ENCODE measurements around the gene SDF2.

SDF2 gene

DNA sequence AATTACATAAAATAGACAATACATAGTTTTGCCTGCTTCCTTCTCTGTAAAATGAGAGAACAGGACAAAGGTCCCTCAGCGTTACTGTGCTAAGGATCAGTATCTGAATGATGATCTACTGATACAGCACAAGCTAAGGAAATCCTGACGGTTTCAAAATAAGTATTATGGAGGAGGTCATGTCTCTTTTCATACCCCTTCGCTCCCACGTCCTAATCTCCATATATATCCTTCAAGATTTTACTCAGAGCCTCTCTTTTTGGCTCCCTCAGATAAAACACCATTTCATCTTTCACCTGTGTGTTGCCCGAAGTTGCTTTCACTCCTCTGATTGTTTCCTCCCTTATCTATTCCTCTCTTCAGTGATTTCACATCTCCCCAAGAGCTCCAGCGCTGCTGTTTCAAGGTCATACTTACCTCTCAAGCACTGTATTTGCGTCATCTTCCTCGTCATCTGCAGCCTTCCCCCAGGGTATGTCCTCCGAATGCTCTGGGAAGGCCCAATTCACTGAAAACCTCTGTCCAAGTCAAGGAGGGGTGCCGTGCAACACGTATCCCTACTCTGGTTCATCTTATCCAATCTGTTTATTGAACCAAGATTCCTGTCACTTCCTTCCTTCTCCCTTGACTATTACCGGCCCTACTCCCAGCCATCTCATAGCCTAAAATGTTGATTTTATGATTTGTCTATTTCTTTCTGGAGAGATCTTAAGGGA, 15.5 kb downstream of the SDF2 start:
- peak; percentile 13 for DNase-seq (ENCODE audit: extremely low read depth, insufficient read length)
- no peak overlapping the region; the same call in 1 of the 2 replicates for H3K4me3 ChIP-seq (replicated peaks; ENCODE audit: low read depth, low read length)
- H3K36me3 ChIP-seq (ENCODE audit: control insufficient read depth, insufficient read depth, low read length): peaks cover 17% of the 10 kb centered on the region
- H3K27me3 ChIP-seq (replicated peaks; ENCODE audit: control insufficient read depth, insufficient read depth, low read length): no peaks in the 10 kb centered on the region
- no peak for TF ChIP-seq CTCF (IDR thresholded peaks at IDR 0.05; ENCODE audit: insufficient read depth, low read length, poor library complexity, severe bottlenecking)

- DNase-seq (ENCODE audit: extremely low read depth, insufficient read length): no peak
- Histone ChIP-seq H3K36me3 (ENCODE audit: control insufficient read depth, insufficient read depth, low read length) (peaks cover 19% of the 10 kb centered on the region), H3K27me3 (replicated peaks; ENCODE audit: control insufficient read depth, insufficient read depth, low read length) (no peaks in the 10 kb centered on the region), H3K4me3 (replicated peaks; ENCODE audit: low read depth, low read length) (peak overlapping the region; percentile 100)
- no peak for TF ChIP-seq CTCF (IDR thresholded peaks at IDR 0.05; ENCODE audit: insufficient read depth, low read length, poor library complexity, severe bottlenecking)
Measured at GRCh38 chr17:28645576-28645939, 16.1 kb downstream of the SDF2 start.

- no peak for TF ChIP-seq CTCF (IDR thresholded peaks at IDR 0.05; ENCODE audit: insufficient read depth, low read length, poor library complexity, severe bottlenecking)
- DNase-seq (ENCODE audit: extremely low read depth, insufficient read length): peak; percentile 98
- Histone ChIP-seq H3K36me3 (ENCODE audit: control insufficient read depth, insufficient read depth, low read length) (peaks cover 22% of the 10 kb centered on the region), H3K4me3 (replicated peaks; ENCODE audit: low read depth, low read length) (peak within 1 kb of the TSS; percentile 100), H3K27me3 (replicated peaks; ENCODE audit: control insufficient read depth, insufficient read depth, low read length) (no peaks in the 10 kb centered on the region)
Measured at GRCh38 chr17:28644787-28645575, 16.7 kb downstream of the SDF2 start, which contains the start of gene BLTP2. Gene BLTP2, minus strand, starts transcription at chr17:28645158. Its CDS starts 102 bp downstream, at chr17:28645056.

GRCh38 chr17:28643983-28644786, 17.5 kb downstream of the SDF2 start:
- no peaks in the 10 kb centered on the region for H3K27me3 ChIP-seq (replicated peaks; ENCODE audit: control insufficient read depth, insufficient read depth, low read length)
- peak; percentile 42 for DNase-seq (ENCODE audit: extremely low read depth, insufficient read length)
- peak; percentile 42 for TF ChIP-seq CTCF (IDR thresholded peaks at IDR 0.05; ENCODE audit: insufficient read depth, low read length, poor library complexity, severe bottlenecking)
- peaks cover 27% of the 10 kb centered on the region for H3K36me3 ChIP-seq (ENCODE audit: control insufficient read depth, insufficient read depth, low read length)
- peak overlapping the region; percentile 100 for H3K4me3 ChIP-seq (replicated peaks; ENCODE audit: low read depth, low read length)

- Histone ChIP-seq H3K27me3 (replicated peaks; ENCODE audit: control insufficient read depth, insufficient read depth, low read length) (no peaks in the 10 kb centered on the region), H3K36me3 (ENCODE audit: control insufficient read depth, insufficient read depth, low read length) (peaks cover 42% of the 10 kb centered on the region), H3K4me3 (replicated peaks; ENCODE audit: low read depth, low read length) (no peak overlapping the region)
- no peak for TF ChIP-seq CTCF (IDR thresholded peaks at IDR 0.05; ENCODE audit: insufficient read depth, low read length, poor library complexity, severe bottlenecking)
- no peak for DNase-seq (ENCODE audit: extremely low read depth, insufficient read length)
Measured at GRCh38 chr17:28641579-28641978, 20.1 kb downstream of the SDF2 start.
